OCI-LY1 (cell line): ENCODE data around the gene GPRC5B.

Experiments
- H2AFZ ChIP-seq: fragments of 200-600 bp; sonication (generic), shearing (Covaris generic); 2 replicates; pipeline ENCODE4 v1.6.0; 2014; ENCODE audit warnings: antibody characterized with exemption, mild to moderate bottlenecking, low read length
- H3F3A ChIP-seq: fragments of 200-600 bp; sonication (generic), shearing (Covaris generic); 2 replicates; pipeline ENCODE4 v1.6.0; 2014; ENCODE audit warnings: mild to moderate bottlenecking, antibody characterized with exemption, low read length, moderate library complexity; ENCODE audit not compliant: insufficient read depth
- H3K27ac ChIP-seq: fragments of 200-600 bp; sonication (generic); 2 replicates; pipeline ENCODE4 v1.5.1; 2014; ENCODE audit warnings: low read length, mixed run types, mild to moderate bottlenecking, low read depth; ENCODE audit not compliant: poor library complexity, severe bottlenecking
- H3K27me3 ChIP-seq: fragments of 200-600 bp; sonication (generic); 2 replicates; pipeline ENCODE4 v1.6.0; 2014; ENCODE audit warnings: antibody characterized with exemption, mild to moderate bottlenecking, low read length, moderate library complexity; ENCODE audit not compliant: insufficient read depth
- H3K36me3 ChIP-seq: fragments of 200-600 bp; sonication (generic); 2 replicates; pipeline ENCODE4 v1.6.1; 2014; ENCODE audit warnings: mild to moderate bottlenecking, antibody characterized with exemption, low read length, moderate library complexity, mixed read lengths; ENCODE audit not compliant: insufficient read depth
- H3K4me1 ChIP-seq: fragments of 200-600 bp; sonication (generic); 2 replicates; pipeline ENCODE4 v1.5.1; 2014; ENCODE audit warnings: mild to moderate bottlenecking, low read length, moderate library complexity; ENCODE audit not compliant: insufficient read depth, severe bottlenecking
- H3K4me2 ChIP-seq: fragments of 200-600 bp; sonication (generic), shearing (Covaris generic); 2 replicates; pipeline ENCODE4 v1.6.1; 2014; ENCODE audit warnings: low read length
- H3K4me3 ChIP-seq: fragments of 200-600 bp; sonication (generic); 2 replicates; pipeline ENCODE4 v1.5.1; 2014; ENCODE audit warnings: low read length, low read depth, mild to moderate bottlenecking, mixed read lengths; ENCODE audit not compliant: poor library complexity, severe bottlenecking
- H3K79me2 ChIP-seq: fragments of 200-600 bp; shearing (Covaris generic); 2 replicates; pipeline ENCODE4 v1.6.1; 2016; ENCODE audit warnings: mixed run types, low read length, mixed read lengths; ENCODE audit not compliant: insufficient read depth
- H3K9ac ChIP-seq: fragments of 200-600 bp; sonication (generic), shearing (Covaris generic); 2 replicates; pipeline ENCODE4 v1.6.1; 2014; ENCODE audit warnings: mild to moderate bottlenecking, low read length, mixed read lengths
- H3K9me2 ChIP-seq: fragments of 200-600 bp; sonication (generic), shearing (Covaris generic); 2 replicates; pipeline ENCODE4 v1.6.1; 2014; ENCODE audit warnings: low read depth, mild to moderate bottlenecking, low read length, mixed read lengths
- H3K9me3 ChIP-seq: fragments of 200-600 bp; shearing (Covaris generic); 2 replicates; pipeline ENCODE4 v1.6.1; 2014; ENCODE audit warnings: low read length, mixed read lengths
- H4K20me1 ChIP-seq: fragments of 200-600 bp; sonication (generic), shearing (Covaris generic); 2 replicates; pipeline ENCODE4 v1.6.0; 2016; ENCODE audit warnings: mild to moderate bottlenecking, low read length; ENCODE audit not compliant: insufficient read depth
- CTCF ChIP-seq: fragments of 200-600 bp; sonication (generic), shearing (Covaris generic); IDR thresholded peaks from 2 replicates; pipeline ENCODE4 v1.5.1; 2017; ENCODE audit warnings: mild to moderate bottlenecking, antibody characterized with exemption, low read length, moderate library complexity, mixed read lengths
- EZH2 ChIP-seq: fragments of 200-600 bp; sonication (generic), shearing (Covaris generic); IDR thresholded peaks from 2 replicates; pipeline ENCODE4 v1.8.0; 2017; ENCODE audit warnings: borderline replicate concordance, mixed run types, mild to moderate bottlenecking, antibody characterized with exemption, low read length, moderate library complexity, mixed read lengths

GPRC5B gene

DNA sequence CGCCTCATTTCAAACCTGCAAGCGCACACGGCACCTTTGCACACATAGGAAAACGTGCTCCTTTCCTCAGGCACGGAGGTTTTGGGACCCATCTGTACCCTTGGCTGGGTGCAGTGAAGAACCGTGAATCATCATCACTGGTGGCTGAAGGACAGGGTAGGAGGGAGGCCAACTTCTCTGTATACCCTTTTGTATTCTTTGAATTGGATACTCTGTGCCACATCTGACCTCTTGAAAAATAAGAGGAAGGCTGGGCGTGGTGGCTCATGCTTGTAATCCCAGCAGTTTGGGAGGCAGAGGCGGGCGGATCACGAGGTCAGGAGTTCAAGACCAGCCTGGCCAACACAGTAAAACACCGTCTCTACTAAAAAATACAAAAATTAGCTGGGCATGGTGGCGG lies 11.7 kb downstream of the GPRC5B start:
- Histone ChIP-seq H3K79me2 (no peaks in the 10 kb centered on the region), H3K27ac (no peak overlapping the region), H3K27me3 (no peaks in the 10 kb centered on the region), H3K4me3 (no peak overlapping the region), H3K36me3 (no peaks in the 10 kb centered on the region), H3K9me2 (no peaks in the 10 kb centered on the region), H4K20me1 (no peaks in the 10 kb centered on the region), H3K9ac (no peak overlapping the region), H3K9me3 (no peaks in the 10 kb centered on the region), H2AFZ (no peak overlapping the region), H3K4me2 (no peak overlapping the region), H3F3A (no peaks in the 10 kb centered on the region), H3K4me1 (no peaks in the 10 kb centered on the region)
- TF ChIP-seq CTCF (no peak), EZH2 (no peak)

- Histone ChIP-seq H3K9me2 (no peaks in the 10 kb centered on the region), H4K20me1 (no peaks in the 10 kb centered on the region), H3K79me2 (no peaks in the 10 kb centered on the region)
These were observed 12.3 kb downstream of the GPRC5B start for GRCh38 chr16:19872179-19872863.

DNA sequence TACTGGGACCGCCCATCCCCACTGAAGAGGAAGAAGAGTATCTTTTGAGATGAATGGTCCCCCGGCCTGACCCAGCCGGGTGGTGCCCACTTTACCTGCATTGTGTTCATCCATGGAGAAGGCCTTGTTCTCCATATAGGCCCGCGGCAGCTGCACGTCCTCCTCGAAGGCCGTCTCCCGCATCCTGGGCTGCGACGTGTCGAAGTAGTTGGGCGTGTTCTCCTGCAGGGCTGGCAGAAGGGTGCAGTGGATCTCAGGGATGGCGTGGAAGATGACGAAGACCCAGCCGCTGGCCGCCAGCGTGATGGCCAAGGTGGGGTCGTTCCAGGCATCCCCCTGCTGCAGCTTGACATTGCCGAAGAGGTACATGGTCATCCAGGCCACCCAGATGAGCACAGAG lies 12.9 kb downstream of the GPRC5B start:
- H3K36me3 ChIP-seq, result no peaks in the 10 kb centered on the region
- no peak overlapping the region for H3K9ac ChIP-seq
- H3K9me2 ChIP-seq, result no peaks in the 10 kb centered on the region
- no peak overlapping the region for H3K4me3 ChIP-seq
- no peak overlapping the region for H3K27ac ChIP-seq
- no peaks in the 10 kb centered on the region for H3K4me1 ChIP-seq
- no peaks in the 10 kb centered on the region for H3K79me2 ChIP-seq
- no peak overlapping the region for H2AFZ ChIP-seq
- TF ChIP-seq CTCF, result no peak
- no peaks in the 10 kb centered on the region for H3K9me3 ChIP-seq
- no peak overlapping the region for H3K4me2 ChIP-seq
- H3F3A ChIP-seq, result no peaks in the 10 kb centered on the region
- no peaks in the 10 kb centered on the region for H4K20me1 ChIP-seq
- H3K27me3 ChIP-seq, result 0 out of 2 replicates have a peak, but pooled peaks cover 4% of the 10 kb centered on the region

More at GRCh38 chr16:19872179-19872863, 12.3 kb downstream of the GPRC5B start:
- no peaks in the 10 kb centered on the region for H3K9me3 ChIP-seq
- no peak overlapping the region for H3K27ac ChIP-seq
- H2AFZ ChIP-seq, result no peak overlapping the region
- no peaks in the 10 kb centered on the region for H3K27me3 ChIP-seq
- no peak overlapping the region for H3K4me2 ChIP-seq
- H3K4me3 ChIP-seq, result no peak overlapping the region
- no peaks in the 10 kb centered on the region for H3F3A ChIP-seq
- TF ChIP-seq EZH2, result no peak
- TF ChIP-seq CTCF, result no peak
- no peaks in the 10 kb centered on the region for H3K36me3 ChIP-seq
- no peak overlapping the region for H3K9ac ChIP-seq
- H3K4me1 ChIP-seq, result no peaks in the 10 kb centered on the region
